GM12878 (cell line): ENCODE measurements around the gene NMT1. TPM values are rescaled to one million over a fixed set of nuclear protein-coding genes. Genes with fewer than 3 reads are reported as not detected.

Experiments used
- ATAC-seq: fragments of 200-7000 bp; cut with Tn5 transposase; 3 replicates; pipeline ENCODE4 v1.9.1; 2020; ENCODE audit warnings: mild to moderate bottlenecking, moderate library complexity
- BruUV-seq: library from RNA; stranded (reverse); fragments of 400-500 nt; replicated peaks from 2 replicates; lab custom pipeline; 2021; lab: Mats Ljungman, UMichigan
- CTCF ChIA-PET: fragments of 300-600 bp; sonication (Branson Sonifier 250); formaldehyde crosslinking; extraction: SDS; loops from one replicate; lab custom pipeline; 2021; ENCODE audit warnings: inconsistent platforms; lab: Yijun Ruan, JAX
- POLR2A ChIA-PET: fragments of 350-600 bp; formaldehyde crosslinking; extraction: SDS; loops from one replicate; lab custom pipeline; 2021; ENCODE audit warnings: inconsistent platforms; lab: Charles Lee
- RAD21 ChIA-PET: fragments of 300-600 bp; sonication (Branson Sonifier 250); formaldehyde crosslinking; loops from one replicate; lab custom pipeline; 2023; ENCODE audit warnings: antibody characterized with exemption; ENCODE audit not compliant: unreplicated experiment; lab: Charles Lee
- SMC1A ChIA-PET: fragments of 300-600 bp; sonication (Branson Sonifier 250); formaldehyde crosslinking; loops from one replicate; lab custom pipeline; 2023; ENCODE audit not compliant: unreplicated experiment, uncharacterized antibody; lab: Charles Lee
- DNase-seq: peaks from one replicate; pipeline ENCODE4 v3.0.0-alpha.2; 2011; ENCODE audit warnings: low read depth, low spot score
- FAIRE-seq: peaks from 3 replicates; lab custom pipeline; 2011; peaks lifted over from hg19 to GRCh38; lab: Jason Lieb, UNC
- H2AFZ ChIP-seq: 2 replicates; pipeline ENCODE4 v1.6.0; 2011; ENCODE audit warnings: low read depth, low read length, control low read depth; ENCODE audit not compliant: control insufficient read depth
- H3K27ac ChIP-seq: 2 replicates; pipeline ENCODE4 v1.5.1; 2011; ENCODE audit warnings: control low read depth; ENCODE audit not compliant: control insufficient read depth, insufficient read depth
- H3K27me3 ChIP-seq, 2 experiments: replicated peaks in 1 of 2; 2 replicates each; pipeline versions ENCODE4 v1.6.0 to v1.6.1; 2011; ENCODE audit warnings: low read length in 1 of 2; ENCODE audit not compliant: control insufficient read depth in 2 of 2, insufficient read depth in 2 of 2
- H3K36me3 ChIP-seq, 2 experiments: 2 replicates each; pipeline ENCODE4 v1.5.1; 2011; ENCODE audit warnings: low read length in 1 of 2; ENCODE audit not compliant: control insufficient read depth in 2 of 2, insufficient read depth in 2 of 2
- H3K4me1 ChIP-seq: 2 replicates; pipeline ENCODE4 v1.6.1; 2011; ENCODE audit warnings: mild to moderate bottlenecking, low read length, moderate library complexity, mixed read lengths; ENCODE audit not compliant: control insufficient read depth, insufficient read depth
- H3K4me2 ChIP-seq: 2 replicates; pipeline ENCODE4 v1.6.0; 2011; ENCODE audit warnings: control low read depth; ENCODE audit not compliant: control insufficient read depth, insufficient read depth
- H3K4me3 ChIP-seq: fragments of 200-600 bp; sonication (generic); 2 replicates; pipeline ENCODE4 v1.5.1; 2016
- H3K79me2 ChIP-seq: 2 replicates; pipeline ENCODE4 v1.6.0; 2011; ENCODE audit warnings: low read length; ENCODE audit not compliant: control insufficient read depth, insufficient read depth
- H3K9ac ChIP-seq: 2 replicates; pipeline ENCODE4 v1.8.0; 2011; ENCODE audit warnings: low read length, control low read depth, mixed read lengths; ENCODE audit not compliant: control insufficient read depth, insufficient read depth
- H3K9me3 ChIP-seq: replicated peaks from 3 replicates; pipeline ENCODE4 v1.5.1; 2011; ENCODE audit warnings: mild to moderate bottlenecking, low read length; ENCODE audit not compliant: control insufficient read depth, insufficient read depth
- H4K20me1 ChIP-seq: 2 replicates; pipeline ENCODE4 v1.6.0; 2011; ENCODE audit not compliant: control insufficient read depth, insufficient read depth
- CBX3 ChIP-seq: fragments of 200-600 bp; sonication (generic); IDR thresholded peaks from 2 replicates; pipeline ENCODE4 v1.6.1; 2016; ENCODE audit warnings: low read depth, borderline replicate concordance
- CBX5 ChIP-seq: sonication (generic); IDR thresholded peaks from 2 replicates; pipeline ENCODE4 v1.6.1; 2016; ENCODE audit warnings: low read depth, moderate library complexity, mild to moderate bottlenecking, inconsistent platforms
- EP300 ChIP-seq, 2 experiments: fragments of 150-350 bp in 1 of 2; IDR thresholded peaks; 2 replicates each; pipeline ENCODE4 v1.6.1; 2011 to 2012; ENCODE audit warnings: low read depth in 2 of 2, low read length in 2 of 2, borderline replicate concordance in 1 of 2, improper control_type of control experiment in 1 of 2, inconsistent platforms in 1 of 2; ENCODE audit not compliant: control insufficient read depth in 1 of 2
- ETV6 ChIP-seq, 2 experiments: fragments of 450-650 bp in 1 of 2; IDR thresholded peaks in 1 of 2; conservative IDR thresholded peaks in 1 of 2; 2 replicates each; pipeline ENCODE4 v1.6.1; 2014; ENCODE audit warnings: antibody characterized with exemption in 1 of 2, borderline replicate concordance in 1 of 2, low read depth in 1 of 2, mild to moderate bottlenecking in 1 of 2, moderate library complexity in 1 of 2
- EZH2 ChIP-seq: IDR thresholded peaks from 2 replicates; pipeline ENCODE4 v1.6.1; 2012; ENCODE audit warnings: low read depth, mild to moderate bottlenecking, control low read depth, inconsistent platforms, low read length, borderline replicate concordance; ENCODE audit not compliant: control insufficient read depth
- HDAC6 ChIP-seq: fragments of 200-600 bp; sonication (generic); IDR thresholded peaks from one replicate; pipeline ENCODE4 v1.8.0; 2017; ENCODE audit warnings: antibody characterized with exemption; ENCODE audit not compliant: unreplicated experiment
- HDGF ChIP-seq: fragments of 450-650 bp; IDR thresholded peaks from 2 replicates; pipeline ENCODE4 v1.6.1; 2016; ENCODE audit warnings: antibody characterized with exemption
- MEF2A ChIP-seq: IDR thresholded peaks from 2 replicates; pipeline ENCODE4 v1.6.1; 2011; ENCODE audit warnings: low read depth, mild to moderate bottlenecking, low read length, moderate library complexity; ENCODE audit not compliant: insufficient read depth
- STAT1 ChIP-seq: fragments of 450-650 bp; conservative IDR thresholded peaks from 2 replicates; pipeline ENCODE4 v1.6.1; 2014; ENCODE audit warnings: antibody characterized with exemption, mild to moderate bottlenecking
- SUZ12 ChIP-seq: fragments of 200-600 bp; sonication (generic); IDR thresholded peaks from one replicate; pipeline ENCODE4 v1.6.1; 2018; ENCODE audit warnings: antibody characterized with exemption, mild to moderate bottlenecking; ENCODE audit not compliant: unreplicated experiment
- WGBS: methylation state at CpG from one replicate; pipeline ENCODE4 v1.1.6; 2016; ENCODE audit warnings: low lambda C conversion rate; ENCODE audit not compliant: insufficient replicate concordance, insufficient coverage; ENCODE audit errors: missing lambda C conversion rate; 5-methylcytosine and 5-hydroxymethylcytosine counted together
- in situ Hi-C: fragments of 300-500 bp; cut with MboI; formaldehyde crosslinking; loops from 9 replicates; pipeline ENCODE4 v1.14.3; 2018; ENCODE audit warnings: mixed read lengths
- intact Hi-C: fragments of 100-400 bp; cut with micrococcal nuclease; formaldehyde crosslinking; loops from one replicate; pipeline ENCODE4 v1.14.2; 2022; ENCODE audit not compliant: unreplicated experiment
- polyA plus RNA-seq, 11 experiments: library from polyadenylated mRNA; depleted of rRNA in 4 of 11; unstranded in 6 of 11; stranded (reverse) in 5 of 11; fragments of >200 nt; fragmentation: Nextera tagmentation in 4 of 11; fragmentation: Illumina TruSeq in 1 of 11; extraction: Ambion mirVana in 4 of 11; extraction: Trizol in 1 of 11; gene quantifications; 1 replicate in 1 of 11; 2 replicates in 10 of 11; pipeline versions ENCODE4 v1.2.1 to v1.2.3, GENCODE V29; 2011 to 2016; ENCODE audit warnings: inconsistent platforms in 2 of 11, missing spikeins in 2 of 11, low read depth in 1 of 11
- total RNA-seq, 4 experiments: library from RNA; depleted of rRNA in 3 of 4; stranded (reverse); fragments of >200 nt in 3 of 4; fragmentation: Illumina TruSeq in 1 of 4; extraction: Trizol in 1 of 4; gene quantifications; 2 replicates each; pipeline versions ENCODE4 v1.2.1 to v1.2.3, GENCODE V29; 2013 to 2021
- TF ChIP-seq, protein P1 (sequence below): fragments of 450-650 bp; IDR thresholded peaks from 2 replicates; pipeline ENCODE4 v1.6.1; 2017; ENCODE audit warnings: low read depth, mild to moderate bottlenecking, moderate library complexity

The NMT1 gene
- total and polyA plus RNA-seq, 10 of the 15 experiments (the other 5 are each of a cell fraction or from before 2014, with no cell fraction given): 96.7 to 395 (median 222) TPM

DNA sequence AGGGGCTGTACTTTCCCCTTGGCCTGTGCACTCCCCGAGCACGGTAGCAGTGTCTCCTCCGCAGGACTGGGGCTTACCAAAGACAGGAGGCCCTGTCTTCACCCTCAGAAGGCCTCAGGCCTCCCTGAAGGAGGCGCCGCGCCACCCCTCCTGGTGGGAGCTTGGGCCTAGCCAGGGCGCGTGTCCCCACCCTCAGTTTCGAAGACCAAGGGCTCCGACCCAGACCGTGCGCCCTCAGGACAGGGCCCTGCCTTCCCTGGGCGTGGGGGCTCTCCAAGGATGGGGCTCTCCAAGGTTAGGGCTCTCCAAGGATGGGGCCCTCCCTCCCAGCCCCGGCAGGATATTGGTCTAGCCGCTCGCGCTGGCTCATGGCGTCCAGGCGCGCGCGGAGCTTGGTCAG lies 59.4 kb downstream of the NMT1 start:
- Histone ChIP-seq H3K36me3 (no peaks in the 10 kb centered on the region), H3K4me3 (no peak overlapping the region), H3K4me1 (no peaks in the 10 kb centered on the region), H3K27ac (no peak overlapping the region), H3K9ac (no peak overlapping the region), H3K4me2 (no peak overlapping the region), H3K9me3 (no peaks in the 10 kb centered on the region), H4K20me1 (no peaks in the 10 kb centered on the region), H2AFZ (no peak overlapping the region), H3K27me3 (no peaks in the 10 kb centered on the region), H3K79me2 (no peaks in the 10 kb centered on the region)
- WGBS: 77% methylated on average over 14 of the region's 22 CpGs
- POLR2A ChIA-PET: no interaction called here
- SMC1A ChIA-PET: no interaction called here
- no peak for FAIRE-seq
- RAD21 ChIA-PET: no interaction called here
- no TSS peak for BruUV-seq
- intact Hi-C loops: no loop called here
- CTCF ChIA-PET: interaction anchor here (1.0 to 3.0 kb wide), 4 partner anchors 15 to 200 kb away, joined by 3 to 11 read pairs (median 3); partner anchors contain the start of gene ACBD4
- DNase-seq: no peak
- no peak for TF ChIP-seq CBX3
- TF ChIP-seq ETV6 (conservative IDR thresholded peaks at IDR 0.05 in 1 of 2, IDR thresholded peaks at IDR 0.05 in 1 of 2; ENCODE audit: borderline replicate concordance in 1 of 2, low read depth in 1 of 2): no peak
- TF ChIP-seq HDAC6: no peak
- TF ChIP-seq, protein P1, sequence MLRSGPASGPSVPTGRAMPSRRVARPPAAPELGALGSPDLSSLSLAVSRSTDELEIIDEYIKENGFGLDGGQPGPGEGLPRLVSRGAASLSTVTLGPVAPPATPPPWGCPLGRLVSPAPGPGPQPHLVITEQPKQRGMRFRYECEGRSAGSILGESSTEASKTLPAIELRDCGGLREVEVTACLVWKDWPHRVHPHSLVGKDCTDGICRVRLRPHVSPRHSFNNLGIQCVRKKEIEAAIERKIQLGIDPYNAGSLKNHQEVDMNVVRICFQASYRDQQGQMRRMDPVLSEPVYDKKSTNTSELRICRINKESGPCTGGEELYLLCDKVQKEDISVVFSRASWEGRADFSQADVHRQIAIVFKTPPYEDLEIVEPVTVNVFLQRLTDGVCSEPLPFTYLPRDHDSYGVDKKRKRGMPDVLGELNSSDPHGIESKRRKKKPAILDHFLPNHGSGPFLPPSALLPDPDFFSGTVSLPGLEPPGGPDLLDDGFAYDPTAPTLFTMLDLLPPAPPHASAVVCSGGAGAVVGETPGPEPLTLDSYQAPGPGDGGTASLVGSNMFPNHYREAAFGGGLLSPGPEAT: no peak
- TF ChIP-seq CBX5: no peak
- TF ChIP-seq HDGF: no peak
- no peak for TF ChIP-seq STAT1
- TF ChIP-seq SUZ12: no peak
- no peak for TF ChIP-seq EZH2
- no peak for TF ChIP-seq EP300 (IDR thresholded peaks at IDR 0.05; ENCODE audit: borderline replicate concordance in 1 of 2, control insufficient read depth in 1 of 2, low read depth in 2 of 2, low read length in 2 of 2)
- no peak for TF ChIP-seq MEF2A
- ATAC-seq: no peak
- in situ Hi-C loops: loop anchor here (10.0 kb wide), 1 partner anchor 346 kb away; no protein-coding TSS in a partner anchor
